Cerebellar cortex (tissue), 1 donor: ENCODE results near the gene HLA-F.
A peak's percentile ranks its signal among the peaks of the same experiment; 100 is the strongest.

Experiments
- DNase-seq: peaks from one replicate; pipeline ENCODE4 v3.0.0-alpha.2; 2015; ENCODE audit warnings: low spot score

HLA-F gene

DNA sequence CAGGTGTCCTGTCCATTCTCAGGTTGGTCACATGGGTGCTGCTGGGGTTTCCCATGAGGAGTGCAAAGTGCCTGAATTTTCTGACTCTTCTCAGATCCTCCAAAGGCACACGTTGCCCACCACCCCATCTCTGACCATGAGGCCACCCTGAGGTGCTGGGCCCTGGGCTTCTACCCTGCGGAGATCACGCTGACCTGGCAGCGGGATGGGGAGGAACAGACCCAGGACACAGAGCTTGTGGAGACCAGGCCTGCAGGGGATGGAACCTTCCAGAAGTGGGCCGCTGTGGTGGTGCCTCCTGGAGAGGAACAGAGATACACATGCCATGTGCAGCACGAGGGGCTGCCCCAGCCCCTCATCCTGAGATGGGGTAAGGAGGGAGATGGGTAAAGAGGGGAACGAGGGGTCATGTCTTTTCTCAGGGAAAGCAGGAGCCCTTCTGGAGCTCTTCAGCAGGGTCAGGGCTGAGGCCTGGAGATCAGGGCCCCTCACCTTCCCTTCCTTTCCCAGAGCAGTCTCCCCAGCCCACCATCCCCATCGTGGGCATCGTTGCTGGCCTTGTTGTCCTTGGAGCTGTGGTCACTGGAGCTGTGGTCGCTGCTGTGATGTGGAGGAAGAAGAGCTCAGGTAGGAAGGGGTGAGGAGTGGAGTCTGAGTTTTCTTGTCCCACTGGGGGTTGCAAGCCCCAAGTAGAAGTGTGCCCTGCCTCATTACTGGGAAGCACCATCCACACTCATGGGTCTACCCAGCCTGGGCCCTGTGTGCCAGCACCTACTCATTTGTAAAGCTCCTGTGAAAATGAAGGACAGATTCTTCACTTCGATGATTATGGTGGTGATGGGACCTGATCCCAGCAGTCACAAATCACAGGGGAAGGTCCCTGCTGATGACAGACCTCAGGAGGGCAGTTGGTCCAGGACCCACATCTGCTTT, 2.0 kb downstream of the HLA-F start:
- DNase-seq, result no peak

DNA sequence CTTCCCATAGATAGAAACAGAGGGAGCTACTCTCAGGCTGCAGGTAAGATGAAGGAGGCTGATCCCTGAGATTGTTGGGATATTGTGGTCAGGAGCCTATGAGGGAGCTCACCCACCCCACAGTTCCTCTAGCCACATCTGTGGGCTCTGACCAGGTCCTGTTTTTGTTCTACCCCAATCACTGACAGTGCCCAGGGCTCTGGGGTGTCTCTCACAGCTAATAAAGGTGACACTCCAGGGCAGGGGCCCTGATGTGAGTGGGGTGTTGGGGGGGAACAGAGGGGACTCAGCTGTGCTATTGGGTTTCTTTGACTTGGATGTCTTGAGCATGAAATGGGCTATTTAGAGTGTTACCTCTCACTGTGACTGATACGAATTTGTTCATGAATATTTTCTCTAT, 2.8 kb downstream of the HLA-F start:
- DNase-seq, result no peak

DNA sequence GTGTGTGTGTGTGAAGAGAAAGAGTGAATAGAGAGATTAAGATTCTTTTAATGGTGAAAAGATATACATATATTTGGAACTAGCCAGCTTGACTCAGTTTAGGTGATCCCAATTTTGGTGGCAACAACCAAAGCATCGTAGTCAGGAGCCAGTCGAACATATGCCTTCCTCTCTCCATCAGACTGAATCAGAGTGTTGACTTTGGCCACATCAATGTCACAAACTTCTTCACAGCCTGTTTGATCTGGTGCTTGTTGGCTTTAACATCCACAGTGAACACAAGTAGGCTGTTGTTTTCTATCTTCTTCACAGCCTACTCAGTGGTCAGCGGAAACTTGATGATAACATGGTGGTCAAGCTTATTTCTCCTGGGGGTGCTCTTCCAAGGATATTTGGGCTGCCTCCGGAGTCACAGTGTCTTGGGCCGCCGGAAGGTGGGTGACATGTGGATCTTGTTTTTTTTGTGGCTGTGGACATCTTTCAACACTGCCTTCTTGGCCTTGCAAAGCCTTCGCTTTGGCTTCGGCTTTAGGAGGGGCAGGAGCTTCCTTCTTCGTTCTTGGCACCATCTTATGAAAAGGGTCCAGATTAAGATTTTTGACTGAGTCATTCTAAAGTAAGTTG, 3.4 kb downstream of the HLA-F start:
- no peak for DNase-seq

DNA sequence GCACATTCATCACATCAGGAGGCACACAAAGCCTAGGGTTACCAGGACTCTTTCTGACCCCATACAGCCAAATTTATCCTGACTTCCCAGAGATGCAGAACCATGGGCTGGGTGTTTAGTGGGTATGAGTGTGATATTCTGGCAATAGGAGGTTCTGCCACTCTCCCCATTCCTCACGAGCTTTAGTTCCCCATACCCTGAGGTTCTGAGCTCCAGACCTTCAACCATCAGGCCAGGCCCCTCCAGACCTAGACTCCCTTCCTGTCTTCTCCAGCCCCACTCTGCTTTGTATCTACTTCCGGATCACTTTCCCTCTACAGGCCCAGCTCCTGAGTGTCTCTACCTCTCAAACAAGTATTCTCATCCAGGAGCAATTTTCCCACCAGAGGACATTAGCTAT, 4.4 kb downstream of the HLA-F start:
- DNase-seq, result no peak

DNA sequence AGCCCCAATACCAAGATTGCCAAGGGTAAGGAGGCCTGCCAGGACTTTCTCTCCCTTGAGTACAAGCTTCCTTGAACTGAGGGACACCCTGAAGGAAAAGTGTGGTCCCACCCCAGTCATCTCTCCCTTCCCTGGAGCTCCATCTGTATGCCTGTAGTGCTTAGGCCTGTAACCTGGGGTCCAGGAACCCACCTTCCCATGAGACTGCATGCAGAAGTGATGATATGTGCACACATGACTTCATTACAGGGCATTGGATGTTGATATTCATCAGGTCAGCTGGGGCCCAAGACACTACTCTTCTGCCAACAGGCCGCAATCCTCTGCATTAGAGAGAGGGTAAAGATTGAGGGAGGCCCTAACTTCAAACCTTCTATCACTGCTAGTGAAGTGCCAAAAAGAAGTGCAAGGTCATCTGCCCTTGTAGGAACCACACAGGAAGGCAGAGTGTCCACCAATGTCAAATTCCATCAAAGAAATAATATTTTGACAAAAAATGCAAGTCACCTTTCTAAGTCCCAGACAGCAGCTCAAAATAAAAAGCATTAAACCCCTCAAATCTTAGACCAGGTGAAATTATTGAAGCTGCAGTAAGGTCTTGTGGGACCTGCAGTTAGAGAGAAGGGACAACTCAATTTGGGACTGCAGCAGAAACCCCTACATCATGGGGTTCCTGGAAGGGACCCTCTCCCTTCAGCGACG, 5.1 kb downstream of the HLA-F start:
- DNase-seq, result no peak

DNA sequence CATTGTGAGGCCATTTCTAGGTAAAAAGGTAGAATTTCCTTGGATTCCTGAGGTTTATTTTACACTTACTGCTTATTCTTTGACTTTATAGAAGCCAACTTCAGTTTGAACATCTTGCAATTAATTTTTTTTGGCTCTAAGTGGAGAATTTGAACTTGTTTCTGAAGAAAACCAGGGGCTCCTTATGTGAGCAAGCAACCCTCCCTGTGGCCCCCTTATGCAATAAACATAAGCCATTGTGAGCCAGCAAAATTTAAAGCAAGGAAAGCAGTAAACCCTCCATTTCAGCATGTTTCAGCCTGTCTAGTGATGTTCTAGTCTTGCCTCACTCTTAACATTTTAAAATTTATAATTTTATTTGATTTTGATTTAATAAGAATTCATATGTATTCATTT, 5.6 kb downstream of the HLA-F start:
- DNase-seq, result no peak

DNA sequence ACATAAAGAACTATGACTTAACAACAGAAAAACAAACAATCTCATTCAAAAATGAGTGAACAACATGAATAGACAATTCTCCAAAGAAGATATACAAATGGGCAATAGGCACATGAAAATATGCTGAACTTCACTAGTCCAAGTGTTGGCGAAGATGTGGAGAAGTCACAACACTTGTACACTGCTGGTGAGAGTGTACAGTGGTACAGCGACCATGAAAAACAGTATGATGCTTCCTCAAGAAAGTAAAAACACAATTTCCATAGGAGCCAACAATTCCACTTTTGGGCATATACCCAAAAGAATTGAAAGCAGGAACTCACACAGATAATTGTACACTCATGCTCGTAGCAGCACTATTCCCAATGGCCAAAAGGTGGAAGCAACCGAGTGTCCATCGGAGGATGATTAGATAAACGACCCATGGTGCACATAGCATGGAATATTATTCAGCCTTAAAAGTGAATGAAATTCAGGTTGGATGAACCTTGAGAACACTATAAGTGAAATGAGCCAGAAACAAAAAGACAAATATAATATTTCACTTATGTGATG, 6.6 kb downstream of the HLA-F start:
- DNase-seq, result no peak

DNA sequence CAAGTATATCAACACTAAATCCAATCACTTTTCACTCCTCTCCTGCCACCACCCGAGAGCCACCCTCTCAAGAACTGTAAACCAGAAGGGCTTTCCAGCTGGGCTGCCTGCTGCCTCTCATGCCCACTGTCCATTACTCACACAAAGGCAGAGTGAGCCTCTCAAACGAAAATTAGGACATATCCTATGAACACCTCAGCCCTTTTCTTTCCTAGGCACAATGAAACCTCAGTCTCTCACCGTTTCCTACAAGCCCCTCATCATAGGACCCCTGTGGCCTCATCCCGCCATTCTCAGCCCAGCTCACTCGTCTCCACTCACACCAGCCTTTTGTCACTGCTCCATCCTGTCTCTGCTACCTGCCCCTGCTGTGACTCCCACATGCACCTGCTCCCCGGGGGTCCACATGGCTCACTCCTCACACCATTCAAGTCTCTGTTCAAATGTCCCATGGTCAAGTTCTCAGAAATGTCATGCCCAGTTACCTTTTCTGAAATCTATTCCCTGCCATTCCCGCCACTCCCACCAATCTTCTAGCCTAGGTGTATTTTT, 7.4 kb downstream of the HLA-F start:
- DNase-seq, result no peak

DNA sequence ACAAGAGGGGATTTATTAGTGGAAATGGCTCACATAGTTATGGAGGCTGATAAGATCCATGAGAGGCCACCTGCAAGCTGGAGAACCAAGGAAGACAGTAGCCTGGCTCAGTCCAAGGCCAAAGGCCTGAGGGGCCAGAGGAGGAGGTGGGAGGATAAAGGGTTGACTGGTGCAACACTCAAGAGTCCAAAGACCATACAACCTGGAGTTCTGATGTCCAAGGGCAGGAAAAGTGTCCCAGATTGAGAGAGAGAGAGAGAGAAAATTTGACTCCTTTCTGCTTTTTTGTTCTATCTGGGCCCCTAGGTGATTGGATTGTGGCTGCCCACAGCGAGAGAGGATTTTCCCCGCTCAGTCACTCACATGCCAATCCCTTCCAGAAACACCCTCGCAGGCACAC, 8.0 kb downstream of the HLA-F start:
- no peak for DNase-seq

DNA sequence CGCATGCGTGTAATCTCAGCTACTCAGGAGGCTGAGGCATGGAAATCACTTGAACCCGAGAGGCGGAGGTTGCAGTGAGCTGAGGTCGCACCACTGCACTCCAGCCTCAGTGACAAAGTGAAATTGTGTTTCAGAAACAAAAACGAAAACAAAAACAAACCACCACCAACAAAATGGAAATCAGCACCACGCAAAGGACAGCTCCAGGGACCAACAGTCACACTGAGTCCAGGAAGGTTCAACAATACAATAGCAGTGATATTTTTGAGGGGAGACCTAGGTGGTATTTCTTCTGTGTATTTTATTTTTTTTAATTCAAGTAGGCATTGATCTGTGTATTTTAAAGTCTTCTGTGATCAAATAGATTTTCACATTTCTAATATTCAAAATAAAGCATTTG, 9.8 kb downstream of the HLA-F start:
- no peak for DNase-seq

DNA sequence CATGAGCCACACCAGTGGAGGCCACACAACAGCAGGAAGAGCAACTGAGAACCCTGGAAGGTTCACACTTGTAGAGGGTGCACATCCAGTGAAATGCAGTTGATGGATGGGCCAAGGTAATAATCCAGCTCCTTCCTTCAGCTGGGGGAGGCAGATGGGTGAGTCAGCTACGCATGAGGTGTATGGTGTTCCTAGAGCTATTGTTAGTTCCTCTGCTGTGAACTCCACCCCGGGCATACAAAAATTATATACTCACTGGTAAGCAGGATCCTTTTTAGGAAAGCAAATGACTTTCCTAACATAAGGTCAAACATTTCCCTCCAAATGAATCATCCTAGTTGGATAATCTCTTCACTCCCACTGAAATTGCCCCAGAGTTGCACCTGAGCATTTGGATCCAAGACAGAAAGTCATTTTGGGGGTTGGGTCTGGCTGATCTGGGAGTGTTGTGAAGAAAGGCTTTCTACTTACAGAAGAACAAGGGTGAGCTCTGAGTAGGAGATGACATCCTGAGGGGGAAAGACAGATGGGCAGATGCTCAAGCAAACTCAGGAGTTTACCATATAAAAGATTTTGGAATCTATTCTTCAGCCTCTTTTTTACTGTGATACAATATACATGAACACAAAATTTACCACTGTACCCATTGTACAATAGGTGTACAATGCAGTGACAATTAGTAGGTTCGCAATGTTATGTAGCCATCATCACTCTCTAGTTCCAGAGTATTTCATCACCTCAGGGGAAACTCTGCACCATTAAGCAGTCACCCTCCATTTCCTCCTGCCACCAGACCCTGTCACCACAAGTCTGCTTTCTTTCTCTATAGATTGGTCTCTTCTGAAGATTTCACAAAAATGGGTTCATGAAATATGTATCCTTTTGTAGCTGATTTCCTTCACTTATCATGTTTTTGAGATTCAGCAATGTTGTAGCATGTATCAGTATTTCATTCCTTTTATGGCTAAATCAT, 11.1 kb downstream of the HLA-F start:
- DNase-seq, result no peak

DNA sequence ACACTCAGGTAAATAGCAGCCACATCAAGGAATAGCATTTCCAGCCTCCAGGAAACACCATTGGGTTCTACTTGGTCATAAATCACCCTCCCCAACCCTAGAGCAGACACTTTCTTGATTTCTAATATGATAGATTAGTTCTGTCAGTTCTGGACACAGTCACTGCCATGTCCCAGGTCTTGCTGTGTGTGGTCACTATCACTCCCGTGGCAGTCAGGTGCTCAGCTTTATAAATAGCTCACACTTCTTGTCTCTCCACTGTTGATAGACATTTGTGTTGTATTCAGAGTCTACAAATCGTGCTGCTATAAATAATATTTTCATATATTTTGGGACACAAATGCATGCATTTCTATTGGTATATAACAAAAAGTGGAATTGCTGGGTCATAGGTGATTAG, 13.3 kb downstream of the HLA-F start:
- DNase-seq, result no peak

DNA sequence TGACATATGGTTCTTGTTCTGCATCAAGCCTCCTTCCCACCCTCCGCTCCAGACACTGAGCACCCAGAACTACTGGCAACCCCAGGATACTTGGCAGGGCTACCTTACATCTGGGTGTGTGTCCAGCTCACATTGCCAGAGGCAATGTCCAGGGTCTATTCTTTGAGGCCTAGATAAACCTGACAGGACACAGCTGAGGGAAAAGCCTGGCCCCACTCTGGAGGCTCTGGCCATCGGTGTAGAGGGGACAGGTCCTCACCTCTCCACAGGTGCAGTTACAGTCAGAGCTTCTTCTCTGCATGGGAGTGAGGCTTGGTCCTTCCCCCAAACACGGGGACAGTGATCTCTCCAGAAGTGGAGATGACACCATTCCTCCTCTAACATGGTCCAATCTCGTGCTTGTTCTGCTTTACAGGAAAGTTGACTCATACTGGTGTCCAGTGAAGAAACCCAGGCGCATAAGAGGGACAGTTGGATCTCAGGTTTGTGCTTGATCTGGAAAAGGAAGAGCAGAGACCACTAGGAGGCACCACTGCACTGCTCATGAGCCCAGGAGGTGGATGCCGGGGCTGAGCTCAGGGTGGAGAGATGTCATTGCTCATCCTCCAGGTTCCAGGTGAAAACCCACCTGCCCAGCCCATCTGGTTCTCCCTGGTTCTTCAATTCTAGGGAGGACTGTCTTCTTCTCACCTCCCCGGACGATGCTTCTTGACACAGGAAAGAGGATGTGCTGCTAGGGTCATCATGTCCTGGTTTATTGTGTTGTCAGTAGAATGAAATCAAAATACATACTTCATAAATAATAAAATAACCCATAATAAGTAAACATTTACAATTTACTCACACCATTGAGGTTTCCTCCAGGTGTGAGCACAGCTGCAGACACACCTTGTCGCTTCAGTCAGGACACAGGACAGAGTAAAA, 14.7 kb downstream of the HLA-F start:
- peak; percentile 60 for DNase-seq

DNA sequence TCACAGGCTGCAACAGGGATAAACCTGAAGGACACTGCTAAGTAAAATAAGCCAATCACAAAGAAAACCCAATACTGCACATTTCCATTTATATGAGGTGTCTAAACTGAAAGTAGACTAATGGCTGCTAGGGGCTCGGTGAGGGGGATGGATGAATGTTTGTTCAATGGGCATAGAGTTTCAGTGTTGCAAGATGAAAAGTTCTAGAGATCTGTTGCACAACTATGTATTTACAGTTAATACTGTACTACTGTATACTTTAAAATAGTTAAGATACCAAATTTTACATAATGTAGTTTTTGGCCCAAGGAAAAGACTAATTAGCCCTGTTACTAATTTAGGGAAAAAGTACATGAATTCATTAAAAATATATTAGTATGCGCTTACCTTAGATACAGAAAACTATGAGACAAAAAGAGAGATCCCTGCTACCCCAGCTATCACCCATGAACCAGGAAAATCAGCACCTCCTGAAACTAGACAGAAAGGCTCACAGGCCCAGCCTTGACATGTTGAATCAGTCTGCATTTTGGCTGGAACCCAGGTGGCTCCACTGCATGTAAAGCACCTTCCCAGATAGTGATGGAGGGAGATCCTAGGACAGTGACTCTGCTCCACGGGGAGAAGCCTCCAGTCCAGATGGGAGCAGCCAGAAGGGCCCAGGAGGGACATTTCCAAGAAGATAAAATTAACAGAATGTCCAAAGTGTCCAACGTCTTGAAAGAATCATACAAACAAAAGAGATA, 16.1 kb downstream of the HLA-F start:
- DNase-seq, result no peak

DNA sequence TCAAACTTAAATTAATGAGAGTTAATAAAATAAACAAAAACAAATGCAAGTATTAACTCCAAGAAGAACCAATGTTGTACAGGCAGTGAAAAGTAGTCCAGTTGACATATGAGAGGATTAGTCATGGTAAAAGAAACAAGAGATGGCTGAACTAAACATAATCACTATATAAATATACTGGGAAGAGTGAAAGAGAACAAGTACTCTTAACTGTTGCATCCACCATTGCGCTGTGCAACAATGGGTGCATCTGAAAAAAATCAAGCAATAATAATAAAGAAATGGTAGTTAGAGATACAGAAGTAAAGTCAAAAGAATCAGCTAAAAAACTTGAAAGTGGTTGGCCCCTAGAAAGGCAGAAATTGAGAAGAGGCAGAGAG, 16.6 kb downstream of the HLA-F start:
- no peak for DNase-seq

DNA sequence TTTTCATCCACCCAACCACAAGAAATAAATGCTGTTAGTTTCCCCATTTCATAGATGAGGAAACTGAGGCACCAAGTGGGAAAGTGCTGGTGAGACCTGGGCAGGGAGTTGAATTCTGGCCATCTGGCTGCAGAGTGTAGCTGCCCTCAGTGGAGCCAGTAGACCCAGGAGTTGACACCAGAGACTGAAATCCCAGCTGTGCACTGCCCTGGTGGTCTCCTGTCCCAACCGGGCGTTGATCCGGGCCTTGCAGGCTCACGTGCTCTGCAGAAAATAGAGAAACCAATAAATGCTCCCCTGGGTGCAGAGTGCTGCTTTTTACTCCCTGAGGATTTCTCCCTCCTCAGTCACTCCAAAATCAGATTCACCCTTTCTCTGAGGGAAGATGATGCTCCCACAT, 18.4 kb downstream of the HLA-F start:
- no peak for DNase-seq

DNA sequence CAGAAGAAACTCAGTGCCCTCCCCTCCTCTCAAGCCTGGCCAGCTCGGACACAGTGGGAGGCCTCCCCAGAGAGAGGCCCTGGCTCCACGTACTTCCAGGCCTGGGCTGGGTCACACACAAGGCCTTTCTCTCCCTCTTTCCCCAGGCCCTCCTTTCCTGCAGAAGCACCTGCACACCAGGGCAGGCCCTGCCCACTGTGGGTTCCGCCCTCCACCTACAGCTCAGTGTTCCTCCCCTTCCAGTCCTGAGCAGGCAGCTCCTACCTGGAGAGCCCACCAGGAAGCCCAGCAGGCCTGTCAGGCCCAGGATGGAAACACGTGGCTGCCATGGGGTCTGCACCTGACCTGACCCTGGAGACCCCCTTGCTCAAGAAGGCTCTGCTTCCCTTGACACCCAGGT, 18.9 kb downstream of the HLA-F start:
- DNase-seq, result no peak

DNA sequence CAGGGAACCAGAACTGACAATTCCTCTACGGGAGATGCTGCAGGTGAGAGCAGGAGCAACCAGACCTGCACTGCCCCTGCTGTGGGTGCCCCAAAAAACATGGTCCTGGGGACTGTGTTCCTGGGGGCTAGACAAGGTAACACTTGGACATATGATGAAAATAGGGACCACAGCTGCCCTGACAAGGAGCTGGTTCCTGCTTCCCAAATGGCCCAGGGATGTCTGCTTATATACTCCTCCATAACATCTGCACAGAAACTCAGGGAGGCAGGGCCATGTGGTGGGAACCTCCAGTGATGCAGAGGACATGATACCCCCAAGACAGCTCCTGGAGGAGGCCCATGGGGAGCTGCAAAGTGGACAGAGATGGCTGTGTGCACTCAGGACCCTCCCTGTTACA, 19.8 kb downstream of the HLA-F start:
- DNase-seq, result no peak

DNA sequence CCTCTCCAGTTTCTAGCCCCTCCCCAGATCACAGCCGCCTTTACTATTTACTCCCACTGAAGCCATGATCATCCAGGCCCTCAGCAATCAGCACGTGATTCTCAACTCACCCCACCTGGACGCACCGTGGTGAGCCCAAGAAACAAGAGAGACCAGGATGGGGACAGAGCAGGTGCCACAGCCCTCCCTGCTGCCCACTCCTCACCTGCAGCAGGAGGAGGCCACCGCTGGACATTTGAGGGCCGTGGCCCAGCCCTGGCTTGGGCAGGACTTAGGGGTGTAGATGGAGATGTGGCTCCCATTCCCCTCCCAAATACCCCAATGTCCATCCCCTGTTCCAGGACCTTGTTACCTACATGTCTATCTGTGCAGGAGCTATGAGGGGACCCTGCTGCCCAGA, 20.3 kb downstream of the HLA-F start:
- DNase-seq, result no peak
